GM06990 (cell line): ENCODE measurements around the gene MOB1B.

ENCODE experiments used
- DNase-seq: peaks from one replicate; pipeline ENCODE4 v3.0.0-alpha.2; 2011; ENCODE audit not compliant: insufficient read length; ENCODE audit errors: extremely low read depth
- H3K27me3 ChIP-seq: replicated peaks from 2 replicates; pipeline ENCODE4 v1.6.0; 2011; ENCODE audit warnings: low read length; ENCODE audit not compliant: control insufficient read depth, insufficient read depth
- H3K36me3 ChIP-seq: 2 replicates; pipeline ENCODE4 v1.5.1; 2011; ENCODE audit warnings: low read length; ENCODE audit not compliant: control insufficient read depth, insufficient read depth
- H3K4me3 ChIP-seq: replicated peaks from 2 replicates; pipeline ENCODE4 v1.5.1; 2011; ENCODE audit warnings: low read depth, mild to moderate bottlenecking, control low read depth, low read length
- CTCF ChIP-seq: IDR thresholded peaks from 2 replicates; pipeline ENCODE4 v1.5.1; 2011; ENCODE audit warnings: low read length, control low read depth, mild to moderate bottlenecking, inconsistent platforms; ENCODE audit not compliant: insufficient read depth, poor library complexity, severe bottlenecking

MOB1B gene

GRCh38 chr4:70936200-70936787, 34.1 kb downstream of the MOB1B start:
- no peaks in the 10 kb centered on the region; the same call in 1 of the 2 replicates for H3K36me3 ChIP-seq
- no peak for DNase-seq
- no peak overlapping the region for H3K4me3 ChIP-seq
- TF ChIP-seq CTCF = no peak
- no peaks in the 10 kb centered on the region for H3K27me3 ChIP-seq

- Histone ChIP-seq H3K4me3 (no peak overlapping the region), H3K27me3 (no peaks in the 10 kb centered on the region), H3K36me3 (no peaks in the 10 kb centered on the region)
- no peak for DNase-seq
- TF ChIP-seq CTCF = no peak
Measured at GRCh38 chr4:70938086-70938485, 35.9 kb downstream of the MOB1B start.

GRCh38 chr4:70940134-70940533, 38.0 kb downstream of the MOB1B start:
- H3K27me3 ChIP-seq = no peaks in the 10 kb centered on the region
- no peak overlapping the region for H3K4me3 ChIP-seq
- no peak for TF ChIP-seq CTCF
- no peaks in the 10 kb centered on the region for H3K36me3 ChIP-seq
- DNase-seq = no peak

- no peak for TF ChIP-seq CTCF
- Histone ChIP-seq H3K27me3 (no peaks in the 10 kb centered on the region), H3K36me3 (no peaks in the 10 kb centered on the region), H3K4me3 (no peak overlapping the region)
- DNase-seq = no peak
Measured at GRCh38 chr4:70943114-70943513, 40.9 kb downstream of the MOB1B start.

- Histone ChIP-seq H3K27me3 (no peaks in the 10 kb centered on the region), H3K4me3 (no peak overlapping the region), H3K36me3 (no peaks in the 10 kb centered on the region)
- no peak for TF ChIP-seq CTCF
- no peak for DNase-seq
Measured at GRCh38 chr4:70945046-70945445, 42.9 kb downstream of the MOB1B start.
